ENCODE results near the gene MUC5B. TPM values are rescaled to one million over a fixed set of nuclear protein-coding genes. Genes with fewer than 3 reads are reported as not detected.

MUC5B gene
- total and polyA plus RNA-seq, 2 of the 13 experiments (the other 11 are each of a cell fraction or from before 2014, with no cell fraction given): 0.01 TPM; not detected in 1

GRCh38 chr11:1309498-1310317 is 86.8 kb downstream of the MUC5B start, which contains the start of gene TOLLIP (continued):
- TF ChIP-seq PAXIP1 (CRISPR knock-in tag; conservative IDR thresholded peaks at IDR 0.05): peak; percentile 38
- 0 out of 2 replicates have a peak, but pooled peaks have one; percentile 65 for TF ChIP-seq TERF1 (CRISPR knock-in tag; IDR thresholded peaks at IDR 0.05)
- TF ChIP-seq ZNF83 (CRISPR knock-in tag; IDR thresholded peaks at IDR 0.05; ENCODE audit: borderline replicate concordance): peak; percentile 61; the same call in 1 of the 2 replicates
- no peak for TF ChIP-seq SOX6 (IDR thresholded peaks at IDR 0.05)
- peak; percentile 41 for TF ChIP-seq SOX6 (CRISPR knock-in tag; IDR thresholded peaks at IDR 0.05)
- TF ChIP-seq SUZ12 (IDR thresholded peaks at IDR 0.05; ENCODE audit: low read depth, low read length): no peak
- peak; percentile 51; the same call in 1 of the 2 replicates for TF ChIP-seq HNF4A (CRISPR knock-in tag; IDR thresholded peaks at IDR 0.05)
- no peak for TF ChIP-seq ZNF746 (CRISPR knock-in tag; IDR thresholded peaks at IDR 0.05)
- TF ChIP-seq ATF6 (CRISPR knock-in tag; conservative IDR thresholded peaks at IDR 0.05): 0 out of 2 replicates have a peak, but pooled peaks have one; percentile 55
- TF ChIP-seq HHEX (CRISPR knock-in tag; IDR thresholded peaks at IDR 0.05): no peak
- TF ChIP-seq RORA (CRISPR knock-in tag; IDR thresholded peaks at IDR 0.05): no peak
- no peak; the same call in 1 of the 2 replicates for TF ChIP-seq ZNF232 (CRISPR knock-in tag; IDR thresholded peaks at IDR 0.05; ENCODE audit: borderline replicate concordance)
- no peak for TF ChIP-seq PHF21A (CRISPR knock-in tag; IDR thresholded peaks at IDR 0.05)
- TF ChIP-seq HMGA1 (CRISPR knock-in tag; conservative IDR thresholded peaks at IDR 0.05): no peak
- TF ChIP-seq TCF7L2 (IDR thresholded peaks at IDR 0.05; ENCODE audit: low read depth, low read length): no peak
- TF ChIP-seq PLRG1 (conservative IDR thresholded peaks at IDR 0.05): no peak
- no peak for TF ChIP-seq ZNF879 (CRISPR knock-in tag; IDR thresholded peaks at IDR 0.05)
- TF ChIP-seq PCBP1 (IDR thresholded peaks at IDR 0.05; ENCODE audit: borderline replicate concordance, low read depth, low read length): no peak

All from HepG2 (cell line).